Cardiac fibroblast (primary cell): Measurements from ENCODE around the gene PFDN5.

ENCODE experiments used
- DNase-seq, 2 donors: peaks; one replicate each; pipeline versions ENCODE4 v3.0.0 to v3.0.0-alpha.2; 2010; ENCODE audit warnings: low read depth in 2 of 2
- H3K4me3 ChIP-seq, 2 donors: replicated peaks in 1 of 2; 1 replicate in 1 of 2; 2 replicates in 1 of 2; pipeline ENCODE4 v1.5.1; 2011; ENCODE audit warnings: low read depth in 2 of 2, low read length in 2 of 2, mild to moderate bottlenecking in 2 of 2, moderate library complexity in 1 of 2
- CTCF ChIP-seq: IDR thresholded peaks from one replicate; pipeline ENCODE4 v1.5.1; 2011; ENCODE audit warnings: low read depth, mild to moderate bottlenecking, low read length, inconsistent platforms

Gene PFDN5

DNA sequence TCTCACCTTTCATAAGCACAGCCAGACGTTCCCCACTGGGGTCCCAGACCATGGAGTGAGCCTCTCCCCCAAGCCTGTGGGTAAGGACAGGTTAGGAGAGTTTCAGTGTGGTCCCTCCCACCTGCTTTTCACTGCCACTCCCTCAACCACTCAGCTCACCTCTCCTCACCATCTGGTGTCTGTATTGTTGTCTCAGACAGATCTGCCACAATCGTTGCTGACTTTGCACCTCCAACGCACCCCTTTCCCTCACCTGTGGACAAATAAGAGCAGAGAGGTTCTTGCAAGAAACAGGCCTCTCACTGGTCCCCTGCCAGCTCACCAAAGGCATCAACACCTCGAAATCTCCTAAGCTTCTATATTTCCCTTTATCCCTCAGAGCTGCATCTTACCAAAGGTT is 12.9 kb downstream of the PFDN5 start:
- H3K4me3 ChIP-seq: no peak overlapping the region
- no peak for DNase-seq
- no peak for TF ChIP-seq CTCF

GRCh38 chr12:53313996-53314395 is 18.7 kb downstream of the PFDN5 start:
- TF ChIP-seq CTCF: no peak

GRCh38 chr12:53320352-53321195 is 25.2 kb downstream of the PFDN5 start:
- peak in 1 of 2 donors; percentile 42 for DNase-seq
- no peak for TF ChIP-seq CTCF
- H3K4me3 ChIP-seq: peak overlapping the region; percentile 77 to 97

More at GRCh38 chr12:53313996-53314395, 18.7 kb downstream of the PFDN5 start:
- H3K4me3 ChIP-seq: no peak overlapping the region
- no peak for DNase-seq

GRCh38 chr12:53324113-53324778 is 28.9 kb downstream of the PFDN5 start:
- no peak for TF ChIP-seq CTCF
- DNase-seq: no peak
- peak overlapping the region; percentile 16 to 65 for H3K4me3 ChIP-seq

GRCh38 chr12:53324779-53325510 is 29.6 kb downstream of the PFDN5 start:
- DNase-seq: peak; percentile 92 to 96
- H3K4me3 ChIP-seq: peak overlapping the region; percentile 56 to 65
- TF ChIP-seq CTCF: peak; percentile 72

DNA sequence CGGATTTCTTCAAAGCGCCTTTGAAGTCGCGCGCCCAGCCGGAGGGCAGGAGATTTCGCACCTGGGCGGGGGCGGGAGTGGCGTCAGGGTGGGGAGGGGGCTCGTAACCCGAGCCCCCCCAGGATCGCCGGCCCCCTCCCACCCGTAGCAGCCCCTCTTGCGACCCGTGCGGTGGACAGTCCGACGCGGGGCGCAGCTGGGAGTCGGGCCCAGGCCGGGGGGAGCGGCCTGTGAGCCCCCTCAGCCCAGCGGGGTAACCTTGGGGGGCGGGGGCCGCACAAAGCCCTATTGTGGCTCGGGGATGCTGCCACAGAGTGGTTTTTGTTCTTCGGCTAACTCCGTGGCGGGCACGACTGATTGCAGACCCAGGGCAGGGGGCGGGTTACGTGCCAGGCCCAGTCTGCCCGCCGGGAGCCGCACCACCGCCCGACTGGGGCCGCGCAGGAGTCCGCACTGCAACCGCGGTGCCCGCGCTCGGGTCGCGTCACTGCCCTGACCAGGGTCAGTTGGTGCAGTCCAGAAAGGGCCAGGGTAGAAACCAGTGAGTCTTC is 30.2 kb downstream of the PFDN5 start:
- no peak for TF ChIP-seq CTCF
- no peak for DNase-seq
- peak overlapping the region; percentile 56 to 65 for H3K4me3 ChIP-seq
